SIG-M5 treated with dmso at 0.1 percent for 504 hours (cell line): ENCODE results near the gene FIBIN.
"Not testable (repeated sequence)": the region's sequence is repeated elsewhere in the genome, so short reads cannot be mapped to it uniquely, and the experiment has no call there.

Source experiments
- DNase-seq: peaks from one replicate; lab custom pipeline; 2025; ENCODE audit not compliant: unreplicated experiment; lab: John Stamatoyannopoulos, UW

Gene FIBIN

GRCh38 chr11:26993965-26994457, at the start of gene FIBIN:
Gene FIBIN (plus strand): TSS chr11:26994112. CDS start chr11:26994527, 415 bp downstream.
- no peak for DNase-seq

- DNase-seq: no peak
Measured at GRCh38 chr11:26944866-26945664, 48.8 kb upstream of the FIBIN start.

- DNase-seq: no peak
Measured at GRCh38 chr11:26946257-26946716, 47.6 kb upstream of the FIBIN start.

- no peak for DNase-seq
Measured at GRCh38 chr11:26947379-26947844, 46.5 kb upstream of the FIBIN start.

- DNase-seq: no peak
Measured at GRCh38 chr11:26947904-26948639, 45.8 kb upstream of the FIBIN start.

GRCh38 chr11:26948881-26949280, 45.0 kb upstream of the FIBIN start:
- DNase-seq: no peak

GRCh38 chr11:26949846-26950245, 44.1 kb upstream of the FIBIN start:
- DNase-seq: no peak

GRCh38 chr11:26950260-26950719, 43.6 kb upstream of the FIBIN start:
- no peak for DNase-seq

- no peak for DNase-seq
Measured at GRCh38 chr11:26951809-26952515, 42.0 kb upstream of the FIBIN start.

GRCh38 chr11:26953770-26954392, 40.0 kb upstream of the FIBIN start:
- DNase-seq: no peak

- no peak for DNase-seq
Measured at GRCh38 chr11:26958005-26958701, 35.8 kb upstream of the FIBIN start.

- DNase-seq: no peak
Measured at GRCh38 chr11:26958702-26959049, 35.2 kb upstream of the FIBIN start.

- DNase-seq: no peak
Measured at GRCh38 chr11:26960281-26960680, 33.6 kb upstream of the FIBIN start.

- no peak for DNase-seq
Measured at GRCh38 chr11:26963764-26964163, 30.1 kb upstream of the FIBIN start.

GRCh38 chr11:26964339-26964738, 29.6 kb upstream of the FIBIN start:
- no peak for DNase-seq

GRCh38 chr11:26964847-26965485, 28.9 kb upstream of the FIBIN start:
- DNase-seq: not testable (repeated sequence)

- DNase-seq: no peak
Measured at GRCh38 chr11:26971961-26972360, 22.0 kb upstream of the FIBIN start.

- no peak for DNase-seq
Measured at GRCh38 chr11:26974069-26974783, 19.7 kb upstream of the FIBIN start.

GRCh38 chr11:26974996-26975395, 18.9 kb upstream of the FIBIN start:
- DNase-seq: no peak
